ENCODE data around the gene CTNNA3. TPM values are rescaled to one million over a fixed set of nuclear protein-coding genes. Genes with fewer than 3 reads are reported as not detected.
A peak's percentile ranks its signal among the peaks of the same experiment; 100 is the strongest.

CTNNA3 gene
- total and polyA plus RNA-seq, 2 donors from 2014 or later: 0.45 to 0.72 TPM

DNA sequence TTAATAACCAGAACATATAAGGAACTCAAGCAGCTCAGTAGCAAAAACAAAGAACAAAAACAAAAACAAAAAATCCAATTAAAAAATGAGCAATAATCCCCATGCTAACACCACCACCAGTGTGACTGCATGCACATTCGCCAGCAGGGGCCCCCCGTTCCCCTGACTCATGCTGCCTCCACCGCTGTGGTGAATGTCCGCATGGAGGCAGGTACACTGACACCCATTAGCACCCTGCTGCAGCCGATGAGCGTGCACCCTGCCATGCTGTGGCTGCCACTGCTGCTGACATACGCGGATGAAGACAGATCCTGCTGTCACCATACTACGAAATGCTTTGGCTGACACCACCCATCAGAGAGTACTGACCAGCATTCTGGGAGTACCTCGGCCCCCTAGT, 1091.8 kb downstream of the CTNNA3 start:
- Histone ChIP-seq H3K4me1 (ENCODE audit: control insufficient read depth in 2 of 3, insufficient read depth in 2 of 3, low read depth in 1 of 3, low read length in 3 of 3) (no peaks in the 10 kb centered on the region), H3K27ac (ENCODE audit: low read depth in 2 of 2, low read length in 2 of 2) (no peak overlapping the region), H3K27me3 (ENCODE audit: control insufficient read depth, insufficient read depth, low read length) (no peaks in the 10 kb centered on the region), H3K36me3 (ENCODE audit: control insufficient read depth in 2 of 3, insufficient read depth in 3 of 3, low read length in 3 of 3) (no peaks in the 10 kb centered on the region), H3K9ac (ENCODE audit: low read length in 3 of 3) (no peak overlapping the region), H3K4me3 (ENCODE audit: low read length in 3 of 3) (no peak overlapping the region), H3K9me3 (ENCODE audit: control insufficient read depth in 2 of 3, insufficient read depth in 1 of 3, low read length in 3 of 3) (peaks cover 0 to 2% (median 0%) of the 10 kb centered on the region in 3 donors)
- intact Hi-C loops (cut with DNase I): no loop called here
- TF ChIP-seq, protein P1, sequence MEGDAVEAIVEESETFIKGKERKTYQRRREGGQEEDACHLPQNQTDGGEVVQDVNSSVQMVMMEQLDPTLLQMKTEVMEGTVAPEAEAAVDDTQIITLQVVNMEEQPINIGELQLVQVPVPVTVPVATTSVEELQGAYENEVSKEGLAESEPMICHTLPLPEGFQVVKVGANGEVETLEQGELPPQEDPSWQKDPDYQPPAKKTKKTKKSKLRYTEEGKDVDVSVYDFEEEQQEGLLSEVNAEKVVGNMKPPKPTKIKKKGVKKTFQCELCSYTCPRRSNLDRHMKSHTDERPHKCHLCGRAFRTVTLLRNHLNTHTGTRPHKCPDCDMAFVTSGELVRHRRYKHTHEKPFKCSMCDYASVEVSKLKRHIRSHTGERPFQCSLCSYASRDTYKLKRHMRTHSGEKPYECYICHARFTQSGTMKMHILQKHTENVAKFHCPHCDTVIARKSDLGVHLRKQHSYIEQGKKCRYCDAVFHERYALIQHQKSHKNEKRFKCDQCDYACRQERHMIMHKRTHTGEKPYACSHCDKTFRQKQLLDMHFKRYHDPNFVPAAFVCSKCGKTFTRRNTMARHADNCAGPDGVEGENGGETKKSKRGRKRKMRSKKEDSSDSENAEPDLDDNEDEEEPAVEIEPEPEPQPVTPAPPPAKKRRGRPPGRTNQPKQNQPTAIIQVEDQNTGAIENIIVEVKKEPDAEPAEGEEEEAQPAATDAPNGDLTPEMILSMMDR (IDR thresholded peaks at IDR 0.05; ENCODE audit: borderline replicate concordance, extremely low read depth, insufficient read depth): no peak
- FAIRE-seq (no peak), DNase-seq (peak in 1 of 5 donors; percentile 64)

DNA sequence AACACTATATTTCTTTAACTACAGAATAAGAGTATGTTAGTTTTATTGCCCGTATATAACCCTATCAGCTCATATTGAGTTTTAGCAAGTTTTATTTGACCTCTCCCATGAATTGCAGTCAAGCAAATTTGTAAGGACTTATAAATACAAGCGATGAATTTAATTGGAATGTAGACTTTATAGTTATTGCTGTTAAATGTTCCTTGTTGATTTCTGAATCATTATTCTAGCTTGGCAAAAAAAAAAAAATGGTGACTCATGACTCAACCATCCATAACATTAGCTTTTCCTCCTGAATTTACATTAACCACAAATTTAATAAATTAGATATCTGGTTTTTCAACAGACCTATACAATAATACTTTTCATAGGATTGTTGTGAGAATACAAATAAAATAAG, 1104.1 kb downstream of the CTNNA3 start:
- TF ChIP-seq, protein P1 (IDR thresholded peaks at IDR 0.05; ENCODE audit: borderline replicate concordance, extremely low read depth, insufficient read depth): no peak
- H3K27ac ChIP-seq (ENCODE audit: low read depth in 2 of 2, low read length in 2 of 2): no peak overlapping the region
- H3K4me1 ChIP-seq (ENCODE audit: control insufficient read depth in 2 of 3, insufficient read depth in 2 of 3, low read depth in 1 of 3, low read length in 3 of 3): no peaks in the 10 kb centered on the region
- DNase-seq (peak in 2 of 5 donors; percentile 8 to 27), FAIRE-seq (no peak)
- intact Hi-C loops (cut with DNase I): no loop called here
- no peaks in the 10 kb centered on the region for H3K9me3 ChIP-seq (ENCODE audit: control insufficient read depth in 2 of 3, insufficient read depth in 1 of 3, low read length in 3 of 3)
- no peaks in the 10 kb centered on the region for H3K27me3 ChIP-seq (ENCODE audit: control insufficient read depth, insufficient read depth, low read length)
- H3K36me3 ChIP-seq (ENCODE audit: control insufficient read depth in 2 of 3, insufficient read depth in 3 of 3, low read length in 3 of 3): no peaks in the 10 kb centered on the region
- no peak overlapping the region for H3K4me3 ChIP-seq (ENCODE audit: low read length in 3 of 3)
- no peak overlapping the region for H3K9ac ChIP-seq (ENCODE audit: low read length in 3 of 3)

DNA sequence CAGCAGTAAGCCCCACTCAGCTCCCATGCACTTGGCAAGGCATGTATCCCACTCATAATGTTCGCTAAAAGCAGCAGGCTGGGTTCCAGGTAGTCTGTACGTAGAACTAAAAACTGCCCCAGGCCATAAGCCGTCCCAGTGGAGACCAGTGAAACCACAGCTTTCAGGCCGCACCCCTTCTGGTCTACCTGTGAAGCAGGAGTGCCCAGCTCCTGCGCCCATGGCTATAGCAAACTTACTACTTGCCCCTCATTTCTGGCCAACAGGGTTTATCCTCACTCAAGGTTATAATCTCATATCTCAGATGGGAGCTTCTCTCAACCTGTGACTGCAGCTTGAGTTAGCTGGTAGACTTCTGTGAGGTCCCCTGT, 1108.3 kb downstream of the CTNNA3 start:
- Histone ChIP-seq H3K27ac (ENCODE audit: low read depth in 2 of 2, low read length in 2 of 2) (no peak overlapping the region), H3K4me1 (ENCODE audit: control insufficient read depth in 2 of 3, insufficient read depth in 2 of 3, low read depth in 1 of 3, low read length in 3 of 3) (no peaks in the 10 kb centered on the region), H3K9me3 (ENCODE audit: control insufficient read depth in 2 of 3, insufficient read depth in 1 of 3, low read length in 3 of 3) (no peaks in the 10 kb centered on the region), H3K4me3 (ENCODE audit: low read length in 3 of 3) (no peak overlapping the region), H3K27me3 (ENCODE audit: control insufficient read depth, insufficient read depth, low read length) (no peaks in the 10 kb centered on the region), H3K9ac (ENCODE audit: low read length in 3 of 3) (no peak overlapping the region), H3K36me3 (ENCODE audit: control insufficient read depth in 2 of 3, insufficient read depth in 3 of 3, low read length in 3 of 3) (no peaks in the 10 kb centered on the region)
- FAIRE-seq: no peak
- DNase-seq: no peak
- TF ChIP-seq, protein P1 (IDR thresholded peaks at IDR 0.05; ENCODE audit: borderline replicate concordance, extremely low read depth, insufficient read depth): no peak
- intact Hi-C loops (cut with DNase I): no loop called here

All from kidney (tissue), 14 donors.